T-cell (primary cell): ENCODE measurements around the gene MAP1LC3B2. TPM values are rescaled to one million over a fixed set of nuclear protein-coding genes. Genes with fewer than 3 reads are reported as not detected.

Experiments
- ATAC-seq, 4 experiments: fragments of 200-7000 bp in 3 of 4; fragments of 150-1000 bp in 1 of 4; cut with Tn5 transposase; replicated peaks in 1 of 4; 1 replicate in 3 of 4; 2 replicates in 1 of 4; pipeline ENCODE4 v1.10.0; 2021; ENCODE audit warnings: moderate library complexity in 3 of 4, mild to moderate bottlenecking in 2 of 4, moderate number of reproducible peaks in 1 of 4
- CTCF ChIA-PET, 2 donors: fragments of 300-600 bp; sonication (Branson Sonifier 250); formaldehyde crosslinking; loops; one replicate each; lab custom pipeline; 2022; ENCODE audit warnings: antibody characterized with exemption in 2 of 2; lab: Charles Lee
- POLR2A ChIA-PET, 2 donors: fragments of 300-600 bp; sonication (Branson Sonifier 250); formaldehyde crosslinking; loops; one replicate each; lab custom pipeline; 2022; ENCODE audit warnings: antibody characterized with exemption in 2 of 2; lab: Charles Lee
- DNase-seq, 35 experiments: peaks; one replicate each; pipeline versions ENCODE4 v3.0.0 to v3.0.0-alpha.2; 2013 to 2023
- H3K27ac ChIP-seq: one replicate; pipeline ENCODE4 v1.5.1; 2013; ENCODE audit warnings: low read length
- H3K27me3 ChIP-seq, 2 experiments: replicated peaks in 1 of 2; 1 replicate in 1 of 2; 2 replicates in 1 of 2; pipeline versions ENCODE4 v1.6.1 to v1.7.0; 2013; ENCODE audit warnings: low read length in 1 of 2, mixed read lengths in 1 of 2; ENCODE audit not compliant: control insufficient read depth in 2 of 2, insufficient read depth in 2 of 2; ENCODE audit errors: extremely low read depth in 1 of 2
- H3K36me3 ChIP-seq, 2 donors: 1 replicate in 1 of 2; 2 replicates in 1 of 2; pipeline versions ENCODE4 v1.6.1 to v1.7.0; 2013; ENCODE audit warnings: low read length in 1 of 2; ENCODE audit not compliant: control insufficient read depth in 2 of 2, insufficient read depth in 1 of 2; ENCODE audit errors: extremely low read depth in 1 of 2
- H3K4me1 ChIP-seq, 2 experiments: 1 replicate in 1 of 2; 2 replicates in 1 of 2; pipeline versions ENCODE4 v1.6.1 to v1.7.0; 2013; ENCODE audit warnings: low read length in 2 of 2, mixed read lengths in 1 of 2; ENCODE audit not compliant: insufficient read depth in 2 of 2, control insufficient read depth in 1 of 2; ENCODE audit errors: extremely low read depth in 1 of 2
- H3K4me3 ChIP-seq, 2 donors: 1 replicate in 1 of 2; 2 replicates in 1 of 2; pipeline versions ENCODE4 v1.5.1 to v1.7.0; 2013; ENCODE audit warnings: mild to moderate bottlenecking in 2 of 2, low read length in 1 of 2, moderate library complexity in 1 of 2; ENCODE audit not compliant: control insufficient read depth in 1 of 2; ENCODE audit errors: extremely low read depth in 1 of 2
- H3K9me3 ChIP-seq: 2 replicates; pipeline ENCODE4 v1.7.0; 2013
- H3K27ac Mint-ChIP-seq, 2 donors: one replicate each; pipeline ENCODE4 v1.8.0; 2020 to 2021; ENCODE audit warnings: mild to moderate bottlenecking in 2 of 2, mixed read lengths in 2 of 2
- H3K27me3 Mint-ChIP-seq, 2 donors: one replicate each; pipeline ENCODE4 v1.8.0; 2021 to 2022; ENCODE audit warnings: mixed read lengths in 2 of 2
- H3K36me3 Mint-ChIP-seq: one replicate; pipeline ENCODE4 v1.8.0; 2021; ENCODE audit warnings: mixed read lengths
- H3K4me1 Mint-ChIP-seq, 3 donors: one replicate each; pipeline ENCODE4 v1.8.0; 2020 to 2022; ENCODE audit warnings: mixed read lengths in 3 of 3, mild to moderate bottlenecking in 1 of 3
- H3K4me3 Mint-ChIP-seq, 3 donors: one replicate each; pipeline ENCODE4 v1.8.0; 2020 to 2022; ENCODE audit warnings: mild to moderate bottlenecking in 3 of 3, mixed read lengths in 3 of 3, moderate library complexity in 3 of 3
- H3K9me3 Mint-ChIP-seq, 3 donors: one replicate each; pipeline ENCODE4 v1.8.0; 2020 to 2022; ENCODE audit warnings: mixed read lengths in 3 of 3
- WGBS: methylation state at CpG from one replicate; pipeline ENCODE4 v1.1.5; 2013; ENCODE audit warnings: missing lambda C conversion rate; ENCODE audit not compliant: insufficient coverage; 5-methylcytosine and 5-hydroxymethylcytosine counted together
- total RNA-seq, 35 experiments: library from RNA in 6 of 35; stranded (reverse) in 6 of 35; fragments of 120-200 nt in 1 of 35; gene quantifications; one replicate each; pipeline versions ENCODE4 v1.2.1 to v1.2.4 and lab custom pipeline; 2013 to 2026

Gene MAP1LC3B2
- total RNA-seq, 5 donors from 2014 or later (not counting 1 experiment from before 2014, with no cell fraction given): 0.92 to 4.6 (median 1.4) TPM

- ChIA-PET CTCF (interaction anchor here in 1 of 2 donors (0.6 kb wide), 1 partner anchor 54 kb away, joined by 4 read pairs; no protein-coding TSS in a partner anchor), POLR2A (no interaction called here)
- Mint-ChIP-seq H3K27ac (no peak overlapping the region), H3K4me3 (no peak overlapping the region), H3K4me1 (no peaks in the 10 kb centered on the region), H3K9me3 (no peaks in the 10 kb centered on the region), H3K36me3 (no peaks in the 10 kb centered on the region), H3K27me3 (peaks cover 0 to 1% of the 10 kb centered on the region in 2 donors)
- no peaks in the 10 kb centered on the region for H3K36me3 ChIP-seq
- 93% methylated on average over 3 of the region's 13 CpGs for WGBS
- H3K27me3 ChIP-seq: peaks cover 0 to 5% of the 10 kb centered on the region in 2 experiments
- no peaks in the 10 kb centered on the region for H3K4me1 ChIP-seq
- ATAC-seq (no peak), DNase-seq (no peak)
- no peak overlapping the region for H3K27ac ChIP-seq
- no peaks in the 10 kb centered on the region for H3K9me3 ChIP-seq
- no peak overlapping the region for H3K4me3 ChIP-seq
These were observed 56.1 kb downstream of the MAP1LC3B2 start for GRCh38 chr12:116615141-116615861.

GRCh38 chr12:116616536-116617248 lies 57.5 kb downstream of the MAP1LC3B2 start:
- Mint-ChIP-seq H3K36me3 (no peaks in the 10 kb centered on the region), H3K27me3 (peaks cover 0 to 1% of the 10 kb centered on the region in 2 donors), H3K9me3 (no peaks in the 10 kb centered on the region), H3K27ac (no peak overlapping the region), H3K4me3 (no peak overlapping the region), H3K4me1 (no peaks in the 10 kb centered on the region)
- no peak overlapping the region for H3K27ac ChIP-seq
- H3K36me3 ChIP-seq: no peaks in the 10 kb centered on the region
- 88% methylated on average over 4 of the region's 12 CpGs for WGBS
- no peaks in the 10 kb centered on the region for H3K9me3 ChIP-seq
- H3K27me3 ChIP-seq: peaks cover 0 to 5% of the 10 kb centered on the region in 2 experiments
- DNase-seq (no peak), ATAC-seq (no peak)
- no peak overlapping the region for H3K4me3 ChIP-seq
- POLR2A ChIA-PET: no interaction called here
- CTCF ChIA-PET: no interaction called here
- no peaks in the 10 kb centered on the region for H3K4me1 ChIP-seq

GRCh38 chr12:116619246-116619645 lies 60.1 kb downstream of the MAP1LC3B2 start:
- 87% methylated on average over 3 of the region's 3 CpGs for WGBS
- no peaks in the 10 kb centered on the region for H3K9me3 ChIP-seq
- H3K36me3 ChIP-seq: no peaks in the 10 kb centered on the region
- Mint-ChIP-seq H3K4me3 (no peak overlapping the region), H3K27ac (no peak overlapping the region), H3K4me1 (no peaks in the 10 kb centered on the region), H3K27me3 (peaks cover 2 to 3% of the 10 kb centered on the region in 2 donors), H3K36me3 (no peaks in the 10 kb centered on the region), H3K9me3 (peaks cover 8 to 17% (median 10%) of the 10 kb centered on the region in 3 donors)
- no peaks in the 10 kb centered on the region for H3K4me1 ChIP-seq
- no peak for ATAC-seq
- peaks cover 0 to 10% of the 10 kb centered on the region in 2 experiments for H3K27me3 ChIP-seq
- ChIA-PET CTCF (no interaction called here), POLR2A (no interaction called here)
- no peak for DNase-seq
- H3K27ac ChIP-seq: no peak overlapping the region
- no peak overlapping the region for H3K4me3 ChIP-seq

GRCh38 chr12:116620124-116620491 lies 60.9 kb downstream of the MAP1LC3B2 start:
- WGBS: 100% methylated on average over 2 of the region's 3 CpGs
- no peak overlapping the region for H3K4me3 ChIP-seq
- ATAC-seq (no peak), DNase-seq (no peak)
- no peak overlapping the region for H3K27ac ChIP-seq
- peaks cover 0 to 15% of the 10 kb centered on the region in 2 experiments for H3K27me3 ChIP-seq
- Mint-ChIP-seq H3K4me1 (no peaks in the 10 kb centered on the region), H3K36me3 (no peaks in the 10 kb centered on the region), H3K27me3 (peaks cover 3% of the 10 kb centered on the region in 2 donors), H3K4me3 (no peak overlapping the region), H3K9me3 (peaks cover 8 to 17% (median 10%) of the 10 kb centered on the region in 3 donors), H3K27ac (no peak overlapping the region)
- H3K4me1 ChIP-seq: no peaks in the 10 kb centered on the region
- ChIA-PET POLR2A (interaction anchor here in 1 of 2 donors (0.6 kb wide), 1 partner anchor 16 kb away, joined by 3 read pairs; no protein-coding TSS in a partner anchor), CTCF (no interaction called here)
- H3K36me3 ChIP-seq: no peaks in the 10 kb centered on the region
- H3K9me3 ChIP-seq: no peaks in the 10 kb centered on the region

GRCh38 chr12:116620492-116621191 lies 61.5 kb downstream of the MAP1LC3B2 start:
- ChIA-PET CTCF (no interaction called here), POLR2A (interaction anchor here (0.5 to 0.6 kb wide), 2 partner anchors 15 to 344 kb away, joined by 3 read pairs; no protein-coding TSS in a partner anchor)

GRCh38 chr12:116621194-116621593 lies 62.0 kb downstream of the MAP1LC3B2 start:
- DNase-seq (no peak), ATAC-seq (no peak)
- Mint-ChIP-seq H3K36me3 (no peaks in the 10 kb centered on the region), H3K27me3 (peaks cover 3% of the 10 kb centered on the region in 2 donors), H3K4me1 (no peaks in the 10 kb centered on the region), H3K9me3 (peaks cover 8 to 17% (median 10%) of the 10 kb centered on the region in 3 donors), H3K4me3 (no peak overlapping the region), H3K27ac (no peak overlapping the region)
- Histone ChIP-seq H3K9me3 (no peaks in the 10 kb centered on the region), H3K27me3 (peaks cover 0 to 15% of the 10 kb centered on the region in 2 experiments), H3K36me3 (no peaks in the 10 kb centered on the region), H3K4me1 (no peaks in the 10 kb centered on the region), H3K4me3 (no peak overlapping the region), H3K27ac (no peak overlapping the region)
- WGBS: 88% methylated on average over 2 of the region's 4 CpGs
- POLR2A ChIA-PET: no interaction called here
- CTCF ChIA-PET: no interaction called here

More at GRCh38 chr12:116620492-116621191, 61.5 kb downstream of the MAP1LC3B2 start:
- Mint-ChIP-seq H3K4me3 (no peak overlapping the region), H3K4me1 (no peaks in the 10 kb centered on the region), H3K9me3 (peaks cover 8 to 17% (median 10%) of the 10 kb centered on the region in 3 donors), H3K27ac (no peak overlapping the region), H3K36me3 (no peaks in the 10 kb centered on the region), H3K27me3 (peaks cover 3% of the 10 kb centered on the region in 2 donors)
- ATAC-seq (no peak), DNase-seq (no peak)
- no peak overlapping the region for H3K27ac ChIP-seq
- WGBS: 94% methylated on average over 10 of the region's 16 CpGs
- peaks cover 0 to 15% of the 10 kb centered on the region in 2 experiments for H3K27me3 ChIP-seq
- no peaks in the 10 kb centered on the region for H3K9me3 ChIP-seq
- no peak overlapping the region for H3K4me3 ChIP-seq
- H3K36me3 ChIP-seq: no peaks in the 10 kb centered on the region
- H3K4me1 ChIP-seq: no peaks in the 10 kb centered on the region
